Measurements from ENCODE around the gene CEP128. TPM values are rescaled to one million over a fixed set of nuclear protein-coding genes. Genes with fewer than 3 reads are reported as not detected.

The CEP128 gene
- total RNA-seq, 1 donor from 2014 or later, result 3.0 TPM

DNA sequence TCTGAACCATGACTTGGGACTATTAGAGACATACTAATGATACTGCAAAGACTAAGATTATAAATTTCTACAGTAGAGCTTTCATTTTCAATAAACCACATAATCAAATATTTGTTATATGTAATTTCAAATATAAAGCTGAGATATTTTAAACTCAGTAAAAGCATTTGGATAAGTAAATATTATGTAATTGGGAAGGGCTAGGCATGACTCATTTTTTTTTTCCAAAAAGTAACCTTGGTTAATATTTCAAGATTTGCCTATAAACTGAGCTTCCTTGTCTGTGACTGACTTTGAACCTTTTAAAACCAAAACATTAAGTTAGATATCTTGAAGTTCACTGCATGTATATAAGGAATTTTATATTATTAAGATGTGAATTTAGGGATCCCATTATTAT, 332.5 kb downstream of the CEP128 start:
- peak; percentile 14 for DNase-seq (ENCODE audit: low read depth)

DNA sequence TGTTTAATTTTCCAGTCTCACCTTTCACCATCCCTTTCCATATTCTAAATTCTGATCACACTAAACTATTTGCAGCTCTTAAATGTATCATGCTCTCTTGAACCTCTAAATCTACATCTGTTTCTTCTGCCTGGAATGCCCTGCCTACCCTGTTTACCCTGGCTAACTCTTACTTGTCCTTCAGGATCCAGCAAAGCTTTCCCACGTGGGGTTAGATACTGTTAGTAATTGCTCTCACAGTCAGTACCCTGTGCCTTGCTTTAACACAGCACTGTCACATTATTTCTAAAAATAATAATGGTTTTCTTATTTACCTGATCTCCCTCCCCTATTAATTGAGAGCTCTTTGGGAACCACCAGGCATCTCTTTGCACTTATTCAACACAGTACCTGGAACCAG, 333.0 kb downstream of the CEP128 start:
- DNase-seq (ENCODE audit: low read depth), result no peak

DNA sequence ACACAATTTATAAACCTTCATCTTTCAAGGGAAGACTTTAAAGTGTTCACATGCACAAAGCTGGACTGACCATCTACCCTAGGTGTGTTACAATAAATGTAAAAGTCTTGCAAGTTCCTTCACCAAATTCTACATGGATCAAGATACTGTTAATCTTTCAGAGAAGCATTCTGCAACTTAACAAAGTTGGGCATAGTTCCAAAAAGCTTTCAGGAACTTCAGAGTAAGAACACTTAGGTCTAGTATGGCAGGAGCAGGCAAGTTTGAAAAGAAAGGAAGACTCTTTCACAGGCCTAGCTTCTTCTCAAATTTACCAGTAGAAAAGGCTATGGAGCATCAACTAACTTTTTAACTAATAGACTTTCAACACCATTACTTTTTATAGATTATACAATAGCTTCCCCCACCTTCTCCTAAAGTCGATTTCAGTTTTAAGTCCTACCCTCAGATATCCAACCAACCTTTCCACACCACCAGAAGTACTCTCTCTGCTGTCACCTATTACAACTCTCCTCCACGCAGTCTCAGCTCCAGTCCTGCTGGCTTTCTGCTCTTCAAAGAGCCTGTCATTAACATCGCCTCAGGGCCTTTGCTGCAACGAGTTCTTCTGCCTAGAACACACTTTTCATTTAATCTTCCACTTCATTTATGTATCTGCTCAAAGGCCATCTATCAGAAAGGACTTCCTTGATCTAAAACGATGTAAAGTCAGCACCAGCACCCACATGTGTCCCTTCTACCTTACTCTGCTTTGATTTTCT, 333.9 kb downstream of the CEP128 start:
- peak; percentile 59 for DNase-seq (ENCODE audit: low read depth)

DNA sequence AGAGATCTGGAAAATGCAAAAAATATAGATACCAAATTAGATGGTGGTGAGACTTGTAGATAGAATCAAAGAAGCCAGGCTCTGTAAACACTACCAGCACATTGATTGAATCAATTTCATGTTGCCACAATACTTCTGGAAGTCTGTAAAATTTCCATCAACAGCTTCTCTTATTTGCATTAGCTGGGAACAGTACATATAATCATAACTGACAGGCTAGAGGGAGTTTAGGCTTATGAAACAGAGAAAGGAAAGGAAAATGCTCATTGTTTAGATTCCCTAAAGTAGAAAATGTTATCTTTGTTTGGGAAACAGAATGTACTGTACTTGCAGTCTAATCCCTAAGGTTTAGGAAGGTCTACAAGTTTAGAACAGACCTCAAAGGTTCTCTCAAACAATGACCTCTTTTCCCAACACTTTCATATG, 335.2 kb downstream of the CEP128 start:
- DNase-seq (ENCODE audit: low read depth), result no peak

DNA sequence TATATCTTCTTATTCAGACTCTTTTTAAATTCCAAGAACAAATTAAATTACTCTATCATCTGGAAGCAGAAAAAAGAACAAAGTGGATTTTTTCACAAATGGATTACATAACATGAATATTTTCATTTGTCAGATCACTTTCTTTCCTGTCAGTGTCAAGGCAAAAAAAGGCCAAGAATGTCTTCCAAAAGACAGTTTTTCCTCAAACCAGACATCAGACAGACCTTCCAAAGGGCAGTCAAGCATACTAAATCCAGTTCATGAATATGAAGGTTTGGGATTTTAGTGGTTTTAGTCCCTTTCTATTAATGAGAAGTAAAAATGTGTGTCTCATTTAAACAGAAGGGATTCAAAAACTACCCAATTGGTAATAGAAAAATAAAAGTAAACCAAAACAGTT, 336.0 kb downstream of the CEP128 start:
- no peak for DNase-seq (ENCODE audit: low read depth)

DNA sequence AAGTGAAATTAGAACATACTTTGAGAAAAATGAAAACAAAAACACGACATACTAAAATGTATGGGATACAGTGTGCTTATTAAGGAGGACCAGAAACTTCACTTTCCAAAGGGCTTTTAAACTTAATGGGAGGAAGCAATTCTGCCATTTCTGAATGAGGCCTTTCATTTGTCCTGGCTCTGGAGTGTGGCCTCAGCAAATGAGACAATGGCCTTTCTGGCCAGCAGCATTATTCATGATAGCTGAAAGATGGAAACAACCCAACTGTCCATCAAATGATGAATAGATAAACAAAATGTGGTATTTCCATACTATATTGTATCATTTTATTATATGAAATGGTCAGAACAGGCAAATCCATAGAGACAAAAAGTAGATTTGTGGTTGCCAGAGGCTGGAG, 338.6 kb downstream of the CEP128 start:
- DNase-seq (ENCODE audit: low read depth), result no peak

DNA sequence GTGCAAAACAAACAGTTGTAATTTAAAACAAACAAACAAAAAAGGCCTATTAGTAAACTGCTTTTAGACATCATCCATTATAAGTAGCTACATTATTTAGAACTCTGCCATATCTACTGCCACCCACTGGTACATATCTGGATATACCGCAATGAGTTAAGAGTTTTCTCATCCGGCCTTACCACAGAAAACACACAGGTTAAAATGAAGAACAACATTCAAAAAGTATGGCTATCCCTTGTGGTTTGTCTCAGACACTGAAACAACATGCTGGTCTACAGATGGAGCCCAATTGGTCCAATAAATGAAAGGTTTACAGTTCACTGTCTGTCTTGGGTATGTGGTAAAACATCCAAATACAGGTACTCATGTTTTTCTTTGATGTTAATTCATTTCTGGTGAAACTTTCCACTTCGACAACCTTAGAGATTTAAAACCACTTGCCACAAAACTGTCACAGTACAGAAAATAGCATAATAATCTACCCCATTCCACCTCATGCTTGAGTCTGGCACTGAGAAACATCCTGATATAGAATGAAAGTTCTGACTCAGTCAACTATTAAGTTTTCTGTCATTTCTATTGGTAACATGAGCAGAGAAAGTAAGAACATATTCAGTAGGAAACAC, 354.3 kb downstream of the CEP128 start:
- peak; percentile 70 for DNase-seq (ENCODE audit: low read depth)

DNA sequence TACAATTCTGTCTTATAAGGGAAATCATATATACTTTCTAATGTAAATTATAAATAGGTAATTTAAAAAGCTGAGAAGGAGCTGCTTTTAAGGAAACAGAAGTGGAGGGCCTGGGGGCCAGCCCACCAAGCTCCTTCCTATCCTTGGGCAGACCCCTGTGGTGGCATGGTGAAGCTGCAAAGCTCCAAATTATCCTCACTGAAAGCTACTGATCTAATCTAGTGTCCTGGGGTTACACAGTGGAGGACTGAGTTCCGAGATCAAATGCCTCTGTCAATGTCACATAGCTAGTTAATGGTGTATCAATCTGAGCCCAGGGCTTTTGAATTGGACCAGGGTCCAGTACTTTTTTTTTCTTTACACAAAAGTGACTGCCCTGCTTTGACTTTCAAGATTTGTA, 355.4 kb downstream of the CEP128 start:
- no peak for DNase-seq (ENCODE audit: low read depth)

DNA sequence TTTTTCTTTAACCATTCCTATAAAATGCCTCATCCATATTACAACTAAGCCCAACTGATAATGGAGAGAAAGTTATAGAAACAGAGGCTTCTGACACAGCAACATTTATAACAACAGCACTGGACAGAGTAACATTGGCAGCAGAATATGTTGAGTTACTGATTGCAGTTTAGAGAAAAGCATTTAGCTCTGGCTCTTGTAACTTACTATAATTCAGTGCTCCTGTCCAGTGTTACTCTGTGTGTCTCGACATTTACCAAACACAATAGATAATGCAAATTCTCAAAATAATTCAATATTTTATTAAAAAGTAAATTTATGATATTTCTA, 356.1 kb downstream of the CEP128 start:
- DNase-seq (ENCODE audit: low read depth), result no peak

DNA sequence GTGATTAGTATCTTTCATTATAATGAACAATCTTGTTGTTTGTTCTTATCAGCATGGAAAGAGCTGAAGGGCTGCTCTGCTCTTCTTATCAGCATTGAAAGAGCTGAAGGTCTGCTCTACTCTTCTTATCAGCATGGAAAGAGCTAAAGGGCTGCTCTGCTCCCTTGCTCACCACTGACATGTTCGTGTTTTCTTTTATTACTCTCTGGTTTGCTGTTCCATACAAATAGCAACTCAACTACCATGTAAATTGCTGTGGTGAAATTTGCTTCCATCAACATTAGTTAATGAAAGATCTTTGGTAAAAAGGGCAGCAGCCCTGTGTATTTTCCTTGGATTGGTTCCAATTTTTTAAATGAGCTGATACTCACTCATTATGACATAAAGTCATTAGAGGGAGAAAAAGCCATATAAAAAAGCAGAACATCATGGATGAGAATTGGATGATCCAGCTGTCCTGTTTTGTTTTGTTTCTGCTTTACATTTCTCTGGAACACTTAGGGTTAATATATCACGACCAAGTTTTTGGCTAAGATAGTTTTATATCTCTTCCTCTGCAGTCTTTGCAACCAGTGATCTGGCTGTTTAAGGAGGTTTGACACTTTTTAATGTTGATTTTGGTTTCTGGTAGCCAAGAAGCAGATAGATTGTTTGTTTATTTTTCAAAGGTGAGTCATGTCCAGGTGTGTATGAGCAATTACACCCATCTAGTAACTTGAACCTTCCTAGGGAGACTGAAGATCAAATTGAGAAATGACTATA, 356.6 kb downstream of the CEP128 start:
- peak; percentile 87 for DNase-seq (ENCODE audit: low read depth)

DNA sequence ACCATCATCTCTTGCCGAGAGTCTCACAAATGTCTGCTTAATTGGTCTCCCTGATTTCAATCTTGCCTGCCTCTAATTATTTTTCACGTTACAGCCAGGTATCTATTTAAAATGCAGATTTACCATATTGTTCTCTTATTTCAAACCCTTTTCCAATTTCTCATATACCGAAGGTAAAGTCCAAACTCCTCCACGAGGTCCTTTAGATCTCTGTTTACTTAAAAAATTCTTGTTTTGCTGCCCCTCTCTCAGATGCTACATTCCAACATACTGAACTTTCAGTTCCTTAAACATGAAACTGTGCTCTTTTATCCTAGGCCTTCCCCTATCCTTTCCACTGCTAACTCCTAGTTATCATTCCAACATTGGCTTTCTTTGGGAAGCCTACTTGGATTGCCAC, 363.9 kb downstream of the CEP128 start:
- no peak for DNase-seq (ENCODE audit: low read depth)

DNA sequence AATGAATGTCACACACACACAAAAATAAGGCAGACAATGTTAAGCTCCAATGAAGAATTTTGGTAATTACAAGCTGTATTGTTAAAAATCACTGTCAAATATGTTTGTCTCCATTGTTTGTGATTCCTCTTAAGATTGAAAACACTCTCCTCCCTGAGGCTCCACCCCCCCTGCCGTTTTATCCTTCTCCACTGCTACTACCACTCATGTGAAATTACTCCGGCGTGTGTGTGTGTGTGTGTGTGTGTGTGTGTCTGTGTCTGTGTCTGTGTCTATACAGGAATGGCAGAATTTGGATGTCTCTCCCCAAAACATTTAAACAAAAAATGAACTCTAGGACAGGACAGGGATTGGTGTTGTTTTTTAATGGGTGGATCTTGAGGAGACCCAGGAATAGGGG, 365.1 kb downstream of the CEP128 start:
- no peak for DNase-seq (ENCODE audit: low read depth)

DNA sequence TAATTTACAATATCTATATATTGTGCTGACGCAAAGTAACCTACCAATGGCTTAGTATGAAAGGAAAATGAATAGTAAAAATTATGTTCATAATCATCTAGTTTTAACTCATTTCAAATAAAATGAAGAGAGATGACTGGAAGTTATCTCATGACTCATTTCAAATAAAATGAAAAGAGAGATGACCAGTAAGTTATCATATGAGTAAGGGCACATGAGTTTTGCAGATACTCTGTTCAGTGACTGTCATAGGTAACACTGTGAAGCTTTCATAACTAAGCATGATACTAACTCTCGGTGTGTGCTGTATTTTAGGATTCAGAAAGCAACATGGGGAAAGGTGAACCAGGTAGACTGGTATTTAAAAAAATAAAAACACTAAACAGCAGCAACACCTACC, 365.8 kb downstream of the CEP128 start:
- DNase-seq (ENCODE audit: low read depth), result no peak

DNA sequence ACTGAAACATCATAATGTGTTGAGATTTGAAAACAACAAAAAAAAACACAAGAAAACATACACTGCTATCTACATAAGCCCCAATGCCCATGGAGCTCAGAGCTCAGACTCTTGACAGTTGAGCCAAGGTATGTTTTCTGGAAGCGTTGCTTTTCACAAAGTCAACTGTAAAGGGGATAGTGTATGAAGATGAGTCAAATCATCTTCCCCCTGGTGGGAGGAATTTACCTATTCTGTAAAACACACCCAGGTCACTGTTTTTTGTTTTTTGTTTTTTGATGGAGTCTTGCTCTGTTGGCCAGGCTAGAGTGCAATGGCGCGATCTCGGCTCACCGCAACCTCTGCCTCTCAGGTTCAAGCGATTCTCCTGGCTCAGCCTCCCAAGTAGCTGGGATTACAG, 368.9 kb downstream of the CEP128 start:
- no peak for DNase-seq (ENCODE audit: low read depth)

DNA sequence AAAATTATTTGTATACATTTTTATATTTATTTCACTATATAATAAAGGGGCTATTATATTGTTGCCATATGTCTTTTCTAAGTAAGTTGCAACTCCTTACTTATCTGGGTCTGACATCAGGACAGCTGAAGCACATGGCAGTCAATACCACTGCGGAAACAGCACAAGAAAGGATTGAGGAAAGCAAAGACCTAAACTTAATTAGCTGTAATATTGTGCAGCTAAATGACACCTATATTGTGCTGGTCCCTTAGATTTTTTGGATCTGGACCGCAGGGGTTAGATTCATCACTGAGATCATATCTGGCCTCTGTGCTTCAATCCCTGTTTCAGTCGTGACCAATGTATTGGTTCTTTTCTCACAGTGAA, 370.6 kb downstream of the CEP128 start:
- no peak for DNase-seq (ENCODE audit: low read depth)

DNA sequence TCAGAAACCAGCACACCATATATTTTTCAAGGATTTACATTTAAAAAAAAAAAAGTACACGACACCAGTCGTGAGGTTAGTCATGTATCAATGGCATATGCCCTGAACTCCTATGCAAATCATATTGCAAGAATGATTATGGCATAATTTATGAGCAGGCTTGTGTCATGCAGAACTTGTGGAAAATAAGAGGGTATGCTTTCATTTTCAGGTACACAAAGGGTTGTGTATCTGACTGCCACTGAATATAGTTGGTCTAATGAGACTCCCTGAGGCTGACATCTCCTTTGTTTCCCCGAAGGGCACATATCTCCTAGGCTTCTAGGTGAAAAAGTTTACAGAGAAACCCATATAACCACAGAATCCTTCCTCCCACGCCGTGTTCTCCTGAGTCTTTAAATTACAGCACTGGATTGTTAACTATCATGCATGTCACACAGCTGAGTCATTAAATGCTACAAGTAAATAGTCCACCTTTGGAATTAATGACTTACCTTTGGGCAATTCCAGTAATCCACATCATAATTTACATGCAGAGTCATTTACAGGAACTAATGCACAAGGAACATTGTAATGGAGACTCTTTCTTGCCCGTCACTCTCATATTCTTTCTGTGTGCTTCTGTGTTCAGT, 373.5 kb downstream of the CEP128 start:
- DNase-seq (ENCODE audit: low read depth), result peak; percentile 99

DNA sequence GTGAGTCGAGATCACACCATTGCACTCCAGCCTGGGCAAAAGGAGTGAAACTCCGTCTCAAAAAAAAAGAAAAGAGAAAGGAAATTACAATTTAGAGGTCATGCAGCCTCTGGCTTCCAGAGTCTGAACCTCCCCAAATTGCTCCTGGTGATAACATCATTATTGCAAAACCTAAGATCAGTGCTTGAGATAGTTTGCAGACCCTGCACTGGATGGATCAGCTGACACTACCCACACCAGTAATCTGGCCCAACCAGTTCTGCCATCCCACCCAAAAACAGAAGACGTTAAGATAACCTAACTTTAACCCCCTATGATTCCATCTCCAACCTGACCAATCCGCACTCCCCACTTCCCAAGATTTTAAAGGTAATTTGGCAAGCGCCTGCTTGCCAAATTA, 376.5 kb downstream of the CEP128 start:
- DNase-seq (ENCODE audit: low read depth), result no peak

DNA sequence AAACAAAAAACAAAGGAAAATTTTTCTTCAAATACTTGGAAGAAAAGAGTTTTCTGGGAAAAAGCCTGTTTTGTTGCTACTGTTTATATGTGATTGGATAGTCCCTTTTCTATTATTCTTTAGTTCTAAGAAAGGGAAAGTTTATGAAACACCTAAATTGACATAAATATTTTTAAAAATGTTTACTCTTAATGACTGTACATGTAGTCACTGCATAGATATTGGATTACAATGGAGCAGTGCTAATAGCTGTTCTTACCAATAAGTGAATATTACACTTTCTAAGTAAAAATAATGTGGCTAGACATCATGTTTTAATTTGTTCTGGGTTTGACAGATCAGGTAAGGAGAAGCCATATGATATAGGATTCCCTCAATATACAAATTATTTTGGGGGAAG, 377.5 kb downstream of the CEP128 start:
- DNase-seq (ENCODE audit: low read depth), result no peak

DNA sequence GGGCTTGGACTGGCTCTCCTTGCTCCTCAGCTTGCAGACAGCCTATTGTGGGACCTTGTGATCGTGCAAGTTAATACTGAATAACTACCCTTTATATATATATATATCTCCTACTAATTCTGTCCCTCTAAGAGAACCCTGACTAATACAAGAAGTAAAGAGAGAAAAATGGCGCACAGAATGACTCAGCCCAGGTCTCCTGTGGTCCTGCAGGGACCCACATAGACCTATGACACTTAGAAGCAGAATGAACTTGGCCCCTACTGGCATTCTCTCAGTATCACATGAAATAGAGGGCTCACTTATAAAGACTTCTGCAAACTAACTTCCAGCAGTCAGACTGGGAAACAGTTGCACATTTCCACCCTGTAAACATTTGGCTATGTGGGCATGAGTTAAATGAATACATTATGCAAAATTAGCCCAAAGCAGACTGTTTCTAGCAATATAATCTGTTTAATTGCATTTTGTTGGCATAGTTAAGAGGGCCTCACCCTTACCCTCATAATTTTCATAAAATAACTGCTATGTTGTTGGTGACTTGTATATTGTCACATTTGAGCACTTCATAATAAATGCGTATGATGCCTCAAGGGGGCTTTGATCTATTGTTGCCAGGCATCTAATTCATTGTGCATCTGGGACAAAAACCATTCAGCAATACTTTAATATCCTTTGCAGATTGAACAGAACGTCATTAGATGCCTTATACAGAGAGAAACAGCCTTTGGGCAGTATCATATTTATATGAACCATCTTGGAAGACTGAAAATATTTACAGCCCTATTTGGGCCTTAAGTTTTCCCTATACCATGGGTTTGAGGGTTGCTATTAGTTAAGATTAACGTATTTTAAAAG, 380.5 kb downstream of the CEP128 start:
- no peak for DNase-seq (ENCODE audit: low read depth)

DNA sequence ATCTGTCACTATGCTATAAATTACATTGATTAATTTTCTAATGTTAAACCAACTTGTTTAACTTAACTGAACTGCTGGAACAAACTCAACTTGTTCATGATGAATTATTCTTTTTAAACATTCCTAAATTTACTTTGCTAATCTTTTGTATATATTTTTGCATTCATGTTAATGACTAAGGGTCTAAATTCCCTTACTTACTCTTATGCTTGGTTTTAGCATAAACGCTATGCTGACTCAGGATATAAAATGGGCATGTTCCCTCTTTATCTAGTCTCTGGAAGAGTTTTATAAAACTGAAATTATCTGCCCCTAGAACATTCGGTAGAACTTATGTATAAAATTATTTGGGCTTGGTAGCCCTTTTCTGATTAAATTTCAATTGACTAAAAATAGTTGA, 387.4 kb downstream of the CEP128 start:
- no peak for DNase-seq (ENCODE audit: low read depth)

DNA sequence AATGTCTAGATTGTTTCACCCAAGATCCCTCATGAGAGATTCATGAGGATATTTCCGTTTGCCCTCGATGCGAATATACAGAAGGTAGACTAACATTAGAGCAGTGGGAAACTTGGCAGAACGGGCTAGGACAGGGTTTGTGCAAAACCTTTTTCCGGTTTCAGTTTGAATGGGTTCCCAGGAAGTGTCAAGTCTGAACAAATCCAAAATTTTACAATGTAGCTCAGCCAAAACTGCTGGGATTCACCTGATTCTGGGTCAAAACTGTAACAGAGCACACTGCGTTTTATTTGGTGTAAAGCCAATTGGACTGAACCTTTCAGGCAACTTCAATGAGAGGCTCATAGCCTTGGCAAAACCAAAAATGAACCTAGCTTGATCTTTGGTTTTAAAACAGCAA, 392.4 kb downstream of the CEP128 start:
- no peak for DNase-seq (ENCODE audit: low read depth)

All from renal cortical epithelial cell (primary cell).